IPS-NIHi11 (cell line): ENCODE data around the gene ACAA1.
A peak's percentile ranks its signal among the peaks of the same experiment; 100 is the strongest.

Experiments
- DNase-seq: peaks from one replicate; pipeline ENCODE4 v3.0.0; 2012; ENCODE audit warnings: mixed read lengths, low spot score

The ACAA1 gene

DNA sequence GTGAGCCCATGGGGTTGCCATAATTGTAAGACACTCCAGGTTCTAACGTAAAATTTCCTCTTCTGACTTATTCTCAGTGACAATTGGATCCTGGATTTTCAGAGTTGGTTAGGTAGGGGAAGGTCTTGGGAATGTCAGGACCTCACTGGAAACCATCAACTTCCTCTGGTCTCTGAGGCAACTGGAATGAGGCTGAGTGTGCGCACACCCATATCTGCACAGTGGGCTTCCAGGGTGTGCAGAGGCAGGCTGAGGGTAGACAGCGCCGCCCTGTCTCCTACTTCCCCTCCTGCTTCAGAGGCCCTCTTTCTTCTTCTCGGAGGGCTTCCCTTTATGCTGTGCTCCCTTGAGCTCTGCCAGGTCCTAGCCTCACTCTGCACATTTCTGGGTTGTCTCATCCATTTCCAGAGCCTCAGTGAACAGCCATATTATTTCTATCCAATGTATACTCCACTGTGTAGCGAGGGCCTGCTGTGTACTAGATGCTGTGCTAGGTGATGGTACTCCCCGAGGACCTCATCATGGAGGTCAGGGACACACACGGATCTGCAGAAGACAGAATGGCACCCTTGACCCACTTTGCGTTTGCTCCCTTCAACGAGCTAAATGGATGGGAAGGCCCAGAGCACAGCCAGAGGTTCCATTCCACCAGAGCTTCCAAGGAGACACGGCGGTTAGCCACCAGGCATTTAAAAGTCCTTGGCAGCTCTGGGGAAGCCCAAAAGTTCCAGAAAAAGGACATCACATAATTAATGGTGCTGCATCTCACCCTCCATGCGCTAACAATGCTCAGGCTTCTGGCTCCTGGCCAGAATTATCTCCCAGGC, 18.3 kb downstream of the ACAA1 start:
- no peak for DNase-seq

DNA sequence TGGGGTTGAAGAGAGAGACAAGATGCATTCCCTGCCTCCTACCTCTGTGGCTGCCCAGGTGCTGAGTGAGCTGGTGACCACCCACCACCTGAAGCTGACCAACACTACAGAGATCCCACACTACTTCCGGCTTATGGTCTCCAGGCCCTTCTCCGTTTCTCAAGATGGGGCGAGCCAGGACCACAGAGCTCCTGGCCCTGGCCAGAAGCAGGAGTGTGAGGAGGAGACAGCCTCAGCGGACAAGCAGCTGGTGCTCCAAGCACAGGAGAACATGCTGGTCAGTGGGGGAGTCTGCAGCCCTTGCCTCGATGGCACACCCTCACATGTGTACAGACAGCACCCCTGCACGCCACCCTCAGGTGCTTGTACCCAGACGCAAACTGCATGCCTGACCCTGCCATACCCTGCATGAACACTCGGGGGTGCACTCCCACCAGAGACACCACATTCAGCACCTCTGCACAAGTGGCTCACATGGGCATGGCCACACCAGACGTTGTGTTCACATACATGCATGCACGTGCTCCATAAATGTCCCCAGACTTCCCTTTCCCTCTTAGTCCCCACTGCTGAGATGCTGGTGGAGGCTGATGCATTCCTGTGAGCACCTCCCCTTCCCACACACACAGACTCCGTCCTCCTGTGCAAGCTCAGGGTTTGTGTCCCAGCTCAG, 19.0 kb downstream of the ACAA1 start:
- peak; percentile 83 for DNase-seq

DNA sequence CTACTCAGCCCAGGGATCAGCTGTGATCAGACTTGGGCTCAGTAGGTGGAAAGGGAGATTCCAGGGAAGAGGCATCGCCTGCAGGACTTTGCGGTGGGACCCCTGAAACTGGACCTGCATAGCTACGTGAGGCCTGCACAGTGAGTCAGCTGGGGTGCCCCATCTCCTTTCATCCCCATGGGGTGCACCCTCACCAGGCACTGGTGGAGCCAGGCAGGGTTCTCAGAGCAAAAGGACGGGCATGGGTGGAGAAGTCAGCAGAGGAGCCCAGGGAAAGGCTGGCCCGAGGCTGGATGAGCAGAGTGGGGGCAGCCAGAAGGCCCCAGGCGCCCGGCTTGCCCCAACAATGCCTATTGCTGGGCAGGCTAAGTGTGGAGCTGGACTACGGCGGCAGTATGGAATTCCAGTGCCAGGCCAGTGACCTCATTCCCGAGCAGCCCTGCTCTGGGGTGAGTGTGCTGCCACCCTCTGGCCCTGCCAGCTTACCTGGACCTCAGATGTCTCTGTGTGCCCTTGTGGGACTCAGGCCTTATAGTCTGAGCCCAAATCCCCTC, 19.7 kb downstream of the ACAA1 start:
- no peak for DNase-seq

DNA sequence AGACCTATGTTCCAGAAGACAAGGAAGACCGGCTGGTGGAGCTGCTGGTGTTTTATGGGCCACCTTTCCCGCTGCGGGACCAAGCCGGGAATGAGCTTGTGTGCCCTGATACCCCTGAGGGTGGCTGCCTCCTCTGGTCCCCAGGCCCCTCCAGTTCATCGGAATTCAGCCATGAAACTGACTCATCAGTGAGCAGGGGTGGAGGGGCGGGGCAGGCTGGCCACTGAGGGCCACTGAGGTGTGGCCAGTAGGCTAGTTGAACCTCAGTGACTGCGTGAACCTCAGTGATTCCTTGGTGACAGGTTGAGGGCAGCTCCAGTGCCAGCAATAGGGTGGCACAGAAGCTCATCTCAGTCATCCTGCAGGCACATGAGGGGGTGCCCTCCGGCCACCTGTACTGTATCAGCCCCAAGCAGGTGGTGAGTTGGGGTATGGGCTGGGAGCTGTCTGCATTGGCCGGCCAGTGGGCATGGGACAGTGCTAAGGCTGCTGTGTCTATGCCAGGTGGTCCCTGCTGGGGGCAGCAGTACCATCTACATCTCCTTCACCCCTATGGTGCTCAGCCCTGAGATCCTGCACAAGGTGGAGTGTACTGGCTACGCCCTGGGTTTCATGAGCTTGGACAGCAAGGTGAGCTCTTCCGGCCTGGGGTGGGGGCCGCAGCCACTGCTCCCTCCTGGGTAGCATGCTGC, 20.3 kb downstream of the ACAA1 start:
- DNase-seq: no peak

DNA sequence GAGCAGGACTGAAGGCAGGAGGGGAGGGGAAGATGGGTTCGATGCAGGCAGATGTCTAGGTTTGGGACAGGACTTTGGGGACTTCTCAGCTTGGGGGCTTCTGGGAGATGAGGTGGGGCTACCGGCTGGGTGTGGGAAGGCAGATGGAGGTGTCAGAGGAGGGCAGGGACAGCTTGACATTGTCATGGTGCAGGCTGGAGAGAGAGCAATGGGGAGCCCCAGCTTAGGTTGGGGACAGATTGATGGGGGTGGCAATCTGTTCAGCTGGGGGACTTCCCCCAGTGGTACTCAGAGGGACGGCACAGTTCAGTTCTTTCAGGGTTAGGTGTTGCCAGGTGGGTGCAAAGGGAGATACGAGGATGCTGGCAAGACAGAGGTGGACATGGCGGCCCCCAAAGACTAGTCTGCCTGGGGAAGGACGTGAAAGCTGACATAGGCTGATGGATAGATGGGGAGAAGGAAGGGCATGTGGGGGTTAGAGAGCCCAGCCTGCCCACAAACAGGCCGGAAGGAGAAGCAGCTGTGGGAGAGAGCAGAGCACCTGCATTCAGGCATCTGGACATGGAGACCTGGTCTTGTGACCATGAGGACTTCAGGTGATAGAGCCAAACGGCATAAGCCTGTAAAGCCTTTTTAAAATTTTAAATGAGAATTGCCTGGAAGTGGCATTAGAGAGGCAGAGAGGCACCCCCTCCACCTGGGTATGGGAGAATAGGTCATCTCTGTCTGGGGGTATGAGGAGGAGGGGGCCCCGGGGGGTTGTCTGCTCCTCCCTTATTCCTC, 21.1 kb downstream of the ACAA1 start:
- no peak for DNase-seq

DNA sequence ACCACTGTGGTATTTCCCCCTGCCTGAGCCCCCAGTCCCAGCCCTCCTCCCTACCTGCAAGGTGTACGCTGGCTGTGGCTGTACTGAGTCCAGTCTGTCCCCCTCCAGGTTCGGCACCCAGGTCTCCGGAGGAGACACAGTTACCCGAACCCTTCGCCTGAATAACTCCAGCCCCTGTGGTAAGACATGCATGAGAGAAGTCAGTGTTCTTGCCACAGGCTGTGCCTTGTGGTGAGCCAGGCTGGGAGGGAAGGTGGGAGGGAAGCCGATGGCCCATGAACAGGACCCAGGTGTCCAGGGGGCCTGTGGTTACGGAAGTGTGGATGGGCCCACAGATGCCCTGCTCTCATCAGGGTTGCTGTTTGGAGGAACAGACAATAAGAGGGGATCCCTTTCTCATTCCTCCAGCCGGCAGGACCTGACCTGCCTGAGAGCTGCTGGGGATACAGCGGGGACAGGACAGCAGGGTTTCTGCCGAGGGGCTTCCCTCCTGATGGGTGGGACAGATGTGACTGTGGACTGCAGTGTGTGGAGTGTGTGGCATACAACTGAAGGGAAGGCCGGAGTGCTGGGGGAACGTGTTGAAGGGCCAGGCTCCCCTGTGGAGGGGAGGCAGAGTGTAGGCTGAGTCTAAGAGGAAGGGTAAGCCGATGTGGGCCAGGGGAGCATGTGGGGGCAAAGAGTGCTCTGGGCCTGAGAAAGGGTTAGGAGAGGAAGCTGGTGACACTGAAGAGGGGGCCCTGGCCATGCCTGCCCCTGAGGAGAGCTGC, 21.9 kb downstream of the ACAA1 start:
- DNase-seq: no peak

DNA sequence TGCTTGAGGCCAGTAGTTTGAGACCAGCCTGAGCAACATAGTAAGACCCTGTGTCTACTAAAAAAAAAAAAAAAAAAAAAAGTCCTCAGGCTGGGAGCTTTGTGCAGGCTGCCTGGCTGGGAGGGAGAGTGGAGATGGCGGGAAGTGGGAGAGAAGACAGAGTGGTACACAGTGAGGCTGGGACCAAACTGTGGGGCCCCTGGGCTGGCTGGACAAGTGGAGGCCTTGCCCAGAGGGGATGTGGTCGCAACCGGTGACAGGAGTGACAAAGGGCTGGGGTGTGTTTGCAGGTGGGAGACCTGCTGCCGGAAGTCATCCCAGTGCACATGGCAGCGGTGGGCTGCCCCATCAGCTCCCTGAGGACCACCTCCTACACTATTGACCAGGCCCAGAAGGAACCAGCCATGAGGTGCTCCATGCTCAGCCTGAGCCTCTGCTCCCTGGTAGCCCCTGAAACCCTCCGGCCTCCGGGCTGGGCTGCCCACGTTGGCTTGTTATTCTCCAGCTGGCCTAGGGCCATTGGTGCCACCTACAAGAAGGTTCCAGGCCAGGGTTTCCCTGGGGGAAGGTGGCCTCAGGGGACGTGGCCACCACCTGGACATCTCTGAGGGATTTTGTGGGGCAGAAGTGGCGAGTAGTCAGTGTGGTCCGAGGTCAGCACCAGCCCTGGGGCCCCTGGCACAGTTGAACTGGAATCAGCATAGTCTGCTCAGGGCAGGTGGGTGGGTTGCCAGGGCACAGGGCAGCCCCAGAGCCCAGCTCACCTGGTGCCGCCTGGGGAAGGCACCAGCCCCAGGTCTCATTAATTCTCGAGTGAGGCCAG, 22.7 kb downstream of the ACAA1 start:
- DNase-seq: no peak

DNA sequence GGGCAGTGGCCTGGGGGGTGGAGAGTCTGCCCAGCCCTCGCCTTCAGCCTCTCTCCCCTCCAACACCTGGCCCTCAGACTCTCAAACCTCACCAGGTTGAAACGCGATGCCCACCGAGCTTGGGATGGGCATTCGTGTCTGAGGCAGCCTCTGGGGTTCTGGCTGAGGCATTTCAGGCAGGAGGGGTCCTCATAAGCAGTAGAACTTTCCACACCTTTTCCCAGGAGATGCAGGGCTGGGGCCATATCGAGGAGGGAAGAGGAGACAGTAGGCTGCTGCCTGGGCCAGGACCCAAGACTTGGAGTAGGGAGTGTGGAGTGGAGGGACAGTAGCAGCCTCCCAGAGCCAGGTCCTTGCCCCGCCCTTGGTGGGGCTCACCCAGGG, 24.6 kb downstream of the ACAA1 start:
- no peak for DNase-seq

DNA sequence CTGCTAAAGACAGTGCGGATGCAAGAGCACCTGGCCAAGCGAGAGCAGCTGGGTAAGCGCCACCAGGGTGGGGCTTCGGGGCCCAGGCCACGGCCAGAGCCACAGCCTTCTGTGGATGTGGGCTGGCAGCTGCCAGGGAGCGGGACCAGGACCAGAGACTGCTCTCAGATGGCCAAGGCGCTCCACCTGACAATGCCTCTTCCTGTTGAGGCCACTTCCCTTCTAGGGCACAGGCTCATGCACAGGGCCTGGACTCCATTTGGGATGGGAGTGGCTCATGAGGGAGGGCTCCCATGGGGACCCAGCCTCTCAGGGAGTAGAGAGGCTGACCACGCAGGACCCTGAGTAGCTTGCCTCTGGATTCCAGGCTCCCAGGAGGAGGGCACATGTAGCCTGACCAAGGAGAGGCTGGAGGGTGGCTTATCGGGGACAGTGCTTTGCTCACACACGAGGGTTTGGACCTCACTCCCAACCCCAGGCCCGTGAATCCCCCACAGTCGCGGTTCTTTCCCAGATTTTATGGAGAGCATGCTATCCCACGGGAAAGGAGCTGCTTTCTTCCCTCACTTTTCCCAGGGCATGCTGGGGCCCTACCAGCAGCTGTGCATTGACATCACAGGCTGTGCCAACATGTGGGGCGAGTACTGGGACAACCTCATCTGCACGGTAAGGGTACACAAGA, 25.1 kb downstream of the ACAA1 start:
- DNase-seq: no peak

DNA sequence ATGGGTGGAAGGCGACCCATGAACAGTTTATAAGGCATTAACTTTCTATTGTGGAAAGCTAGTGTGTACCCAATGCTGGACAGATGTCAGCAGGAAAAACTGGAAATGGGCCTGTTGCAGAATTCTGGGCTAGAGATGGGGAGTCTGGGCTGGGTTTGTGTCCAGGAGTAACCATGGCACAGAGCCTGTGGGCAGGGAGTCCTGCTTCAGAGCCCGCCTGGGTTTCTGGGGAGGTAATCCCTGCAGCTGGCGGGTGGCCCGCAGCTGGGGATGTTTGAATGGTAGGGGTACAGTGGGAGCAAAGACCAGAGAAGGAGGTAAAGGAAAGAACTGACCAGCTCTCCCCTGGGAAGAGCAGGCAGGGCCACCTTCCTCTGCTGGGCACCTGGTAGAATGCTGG, 25.7 kb downstream of the ACAA1 start:
- DNase-seq: no peak

DNA sequence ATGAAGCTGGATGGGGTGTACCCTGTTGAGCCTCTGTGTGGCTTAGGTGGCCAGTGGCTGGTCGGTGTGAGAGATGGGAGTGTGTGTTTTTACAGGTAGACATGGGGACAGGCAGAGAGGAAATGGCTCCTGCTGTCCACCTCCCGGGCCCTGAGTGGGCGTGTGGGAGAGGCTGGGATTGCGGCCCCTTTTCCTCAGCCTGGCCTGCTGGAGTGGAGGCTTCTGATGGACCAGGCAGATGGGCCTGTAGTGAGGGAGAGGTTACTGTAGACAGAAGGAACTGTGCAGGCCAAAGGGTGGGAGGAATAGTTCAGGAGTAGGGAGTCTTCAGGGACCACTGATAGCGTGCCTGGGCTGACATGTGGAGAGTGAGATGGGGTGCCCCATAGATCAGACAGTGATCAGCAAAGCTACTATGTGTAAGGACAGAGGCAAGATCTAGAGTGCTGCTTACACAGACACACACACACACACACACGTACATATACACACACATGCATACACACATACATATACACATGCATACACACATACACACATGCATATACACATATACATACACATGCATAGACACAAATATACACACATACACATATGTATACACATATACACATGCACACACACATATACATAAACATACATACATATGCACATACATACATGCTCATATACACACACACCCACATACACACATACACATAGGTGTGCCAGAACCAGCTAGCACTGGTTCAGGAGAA, 26.4 kb downstream of the ACAA1 start:
- no peak for DNase-seq

DNA sequence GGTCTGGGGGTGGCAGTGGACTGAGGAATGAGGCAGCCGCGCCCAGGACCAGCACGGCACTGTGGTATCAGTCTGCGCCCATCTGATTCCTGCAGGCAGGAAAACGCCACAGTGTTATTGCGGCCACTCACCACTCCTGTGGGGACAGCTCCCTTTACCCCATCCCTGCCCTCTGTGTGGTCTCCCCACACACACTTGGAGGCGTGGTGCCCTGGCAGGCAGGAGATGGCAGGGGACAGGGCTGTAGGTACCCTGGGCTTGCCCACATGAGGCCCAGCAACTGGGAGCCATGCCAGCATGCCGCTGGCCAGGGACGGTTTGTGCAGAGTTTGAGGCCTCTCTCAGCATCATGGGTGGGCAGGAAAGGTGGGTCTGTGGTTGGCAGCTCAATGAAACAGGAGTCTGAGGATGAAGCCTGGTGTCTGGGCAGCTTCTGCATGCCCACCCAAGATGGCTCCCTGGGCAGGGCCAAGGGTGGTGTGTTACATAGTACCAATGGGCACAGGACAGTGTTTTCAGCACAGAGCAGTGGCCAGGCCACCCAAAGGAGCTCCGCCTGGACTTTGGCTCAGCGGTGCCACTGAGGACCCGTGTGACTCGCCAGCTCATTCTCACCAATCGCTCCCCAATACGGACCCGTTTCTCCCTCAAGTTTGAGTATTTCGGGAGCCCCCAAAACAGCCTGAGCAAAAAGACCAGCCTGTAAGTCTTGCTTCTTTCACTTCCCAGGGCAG, 27.2 kb downstream of the ACAA1 start:
- DNase-seq: no peak

DNA sequence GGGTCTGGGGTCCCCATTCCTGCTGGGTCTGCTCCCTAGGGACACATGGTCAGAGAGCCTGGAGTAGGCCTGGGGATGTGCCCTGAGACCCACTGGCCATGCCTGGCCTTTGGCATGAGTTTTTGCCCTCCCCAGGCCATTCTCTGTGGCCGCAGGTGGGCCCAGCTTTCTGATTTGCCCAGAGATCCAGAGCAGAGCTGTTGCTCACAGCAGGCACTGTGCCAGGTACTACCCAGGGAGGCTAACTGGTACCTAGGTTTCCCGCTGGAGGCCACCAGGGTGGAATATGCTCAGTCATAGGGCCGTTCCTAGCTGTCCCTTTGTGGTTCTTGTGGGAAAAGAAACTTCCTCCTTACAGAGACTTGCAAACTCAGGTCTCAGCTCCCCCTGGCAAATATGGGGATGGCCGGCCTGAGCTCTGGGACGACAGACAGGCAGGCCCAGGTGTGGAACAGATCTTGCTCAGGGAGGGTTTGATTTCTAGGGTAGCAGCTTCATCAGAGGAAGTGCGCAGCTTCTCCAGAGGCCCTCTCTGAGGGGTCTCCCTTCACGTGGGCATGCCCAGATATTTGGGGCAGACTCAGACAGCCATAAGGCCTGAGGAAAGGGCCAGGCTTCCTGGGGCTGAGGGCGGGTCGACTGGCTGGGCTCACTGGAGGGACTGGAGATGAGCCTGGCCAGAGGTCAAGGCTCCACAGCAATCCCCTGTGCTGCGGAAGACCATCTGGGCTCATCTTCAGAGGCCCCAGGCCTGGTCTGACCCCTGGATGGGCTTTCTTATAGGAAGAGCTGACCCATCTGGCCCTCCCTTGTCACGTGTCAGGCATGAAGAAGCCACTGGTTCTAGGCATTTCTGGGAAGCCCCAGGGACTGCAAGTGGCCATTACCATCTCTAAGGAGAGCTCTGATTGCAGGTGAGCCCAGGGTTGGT, 28.0 kb downstream of the ACAA1 start:
- DNase-seq: no peak

DNA sequence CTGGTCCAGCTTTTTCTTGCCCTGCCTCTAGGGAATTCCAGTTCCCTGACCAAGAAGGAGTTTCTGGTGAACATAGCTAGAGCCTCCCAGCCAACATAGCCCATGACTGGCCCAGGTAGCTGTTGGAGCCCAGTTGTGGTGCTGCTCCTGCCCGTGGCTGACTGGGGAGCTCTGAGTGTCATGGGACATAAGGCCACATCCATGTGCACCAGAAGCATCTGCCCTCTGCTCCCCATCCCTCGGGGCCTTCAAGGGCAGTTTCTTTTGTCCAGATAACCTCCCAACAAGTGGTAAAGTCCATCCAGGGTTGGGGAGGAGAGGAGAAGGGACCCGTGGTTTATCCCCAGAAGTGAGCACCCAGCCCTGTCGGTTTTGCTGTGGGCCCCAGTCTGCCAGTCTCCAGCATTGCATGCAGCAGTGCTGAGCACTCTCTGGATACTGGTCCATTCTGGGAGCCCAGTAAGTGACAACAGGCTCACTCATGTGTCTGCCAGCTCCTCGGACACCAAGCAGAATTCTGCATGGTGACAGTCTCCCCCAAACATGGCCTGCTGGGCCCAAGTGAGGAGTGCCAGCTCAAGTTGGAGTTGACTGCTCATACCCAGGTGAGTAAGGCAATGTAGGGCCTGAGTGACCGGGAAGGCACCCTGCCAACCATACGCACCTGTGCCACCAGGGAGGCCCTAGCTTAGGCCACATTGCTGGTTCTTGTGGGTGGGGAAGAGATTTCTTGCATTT, 28.8 kb downstream of the ACAA1 start:
- no peak for DNase-seq

DNA sequence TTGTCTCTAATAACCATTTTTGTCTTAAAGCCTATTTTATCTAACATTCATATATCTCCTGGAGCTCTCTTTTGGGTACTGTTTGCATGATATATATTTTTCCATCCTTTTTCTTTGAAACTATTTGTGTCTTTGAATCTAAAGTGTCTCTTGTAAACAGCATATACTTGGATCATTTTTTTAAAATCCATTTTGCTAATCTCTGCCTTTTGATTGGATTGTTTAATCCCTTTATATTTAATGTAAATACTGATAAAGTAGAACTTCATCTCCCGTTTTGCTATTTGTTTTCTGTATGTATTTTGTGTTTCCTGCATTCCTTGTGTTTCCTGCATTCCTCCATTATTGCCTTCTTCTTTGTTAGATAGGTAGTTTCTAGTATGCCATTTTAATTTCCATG, 31.4 kb downstream of the ACAA1 start:
- no peak for DNase-seq

DNA sequence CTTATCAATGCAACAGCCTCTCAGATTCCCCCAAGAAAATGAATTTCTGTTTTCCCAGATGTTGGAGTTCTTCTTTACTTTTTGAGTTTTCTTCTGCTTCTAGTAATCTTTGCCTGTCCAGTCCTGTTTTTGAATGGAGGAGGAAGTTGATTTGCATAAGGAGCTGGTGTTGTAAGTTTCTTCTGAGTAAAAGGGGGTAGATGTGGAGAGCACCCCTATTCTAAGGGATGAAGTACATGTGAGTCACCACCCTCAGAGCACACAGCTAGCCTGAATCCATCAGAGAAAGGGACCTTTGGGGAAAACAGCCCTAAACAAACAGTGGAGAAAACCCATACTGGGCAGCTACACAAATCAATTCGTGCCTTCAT, 34.5 kb downstream of the ACAA1 start:
- no peak for DNase-seq
